MCF 10A (cell line): Measurements from ENCODE around the gene PAX2. TPM values are rescaled to one million over a fixed set of nuclear protein-coding genes. Genes with fewer than 3 reads are reported as not detected.

Experiments
- BruUV-seq: library from RNA; stranded (reverse); fragments of 400-500 nt; replicated peaks from 2 replicates; lab custom pipeline; 2021; lab: Mats Ljungman, UMichigan
- CTCF ChIA-PET: fragments of 300-600 bp; sonication (Branson Sonifier 250); formaldehyde crosslinking; extraction: SDS; loops from one replicate; lab custom pipeline; 2021; ENCODE audit warnings: antibody characterized with exemption, inconsistent platforms; lab: Yijun Ruan, JAX
- POLR2A ChIA-PET: fragments of 300-600, 350-650 bp; sonication (Branson Sonifier 250); formaldehyde crosslinking; extraction: SDS; loops from one replicate; lab custom pipeline; 2020; ENCODE audit warnings: antibody characterized with exemption, inconsistent platforms; lab: Yijun Ruan, JAX
- DNase-seq: peaks from one replicate; pipeline ENCODE4 v3.0.0-alpha.2; 2018; ENCODE audit not compliant: unreplicated experiment
- H3K27ac Mint-ChIP-seq: one replicate; pipeline ENCODE4 v1.8.0; 2022; ENCODE audit warnings: mild to moderate bottlenecking, low read depth, mixed read lengths; ENCODE audit not compliant: unreplicated experiment
- H3K27me3 Mint-ChIP-seq: one replicate; pipeline ENCODE4 v1.8.0; 2022; ENCODE audit warnings: mixed read lengths; ENCODE audit not compliant: insufficient read depth, unreplicated experiment
- H3K36me3 Mint-ChIP-seq: one replicate; pipeline ENCODE4 v1.8.0; 2022; ENCODE audit warnings: mild to moderate bottlenecking, moderate library complexity, mixed read lengths; ENCODE audit not compliant: insufficient read depth, unreplicated experiment
- H3K4me1 Mint-ChIP-seq: one replicate; pipeline ENCODE4 v1.8.0; 2022; ENCODE audit warnings: mixed read lengths; ENCODE audit not compliant: insufficient read depth, unreplicated experiment
- H3K4me3 Mint-ChIP-seq: one replicate; pipeline ENCODE4 v1.8.0; 2022; ENCODE audit warnings: mild to moderate bottlenecking, moderate library complexity, mixed read lengths; ENCODE audit not compliant: unreplicated experiment
- H3K9me3 Mint-ChIP-seq: one replicate; pipeline ENCODE4 v1.8.0; 2022; ENCODE audit warnings: mixed read lengths; ENCODE audit not compliant: unreplicated experiment
- intact Hi-C: fragments of 100-400 bp; cut with micrococcal nuclease; formaldehyde crosslinking; loops from 2 replicates; pipeline ENCODE4 v1.14.1; 2022
- total RNA-seq: library from RNA; stranded (reverse); gene quantifications from 2 replicates; pipeline ENCODE4 v1.2.3, GENCODE V29; 2022
- TF ChIP-seq, protein P1 (sequence below): fragments of 200-600 bp; IDR thresholded peaks from one replicate; pipeline ENCODE4 v1.8.0; 2022; ENCODE audit warnings: antibody characterized with exemption, mild to moderate bottlenecking; ENCODE audit not compliant: unreplicated experiment

The PAX2 gene
- total RNA-seq, 1 experiment from 2014 or later, result not detected

DNA sequence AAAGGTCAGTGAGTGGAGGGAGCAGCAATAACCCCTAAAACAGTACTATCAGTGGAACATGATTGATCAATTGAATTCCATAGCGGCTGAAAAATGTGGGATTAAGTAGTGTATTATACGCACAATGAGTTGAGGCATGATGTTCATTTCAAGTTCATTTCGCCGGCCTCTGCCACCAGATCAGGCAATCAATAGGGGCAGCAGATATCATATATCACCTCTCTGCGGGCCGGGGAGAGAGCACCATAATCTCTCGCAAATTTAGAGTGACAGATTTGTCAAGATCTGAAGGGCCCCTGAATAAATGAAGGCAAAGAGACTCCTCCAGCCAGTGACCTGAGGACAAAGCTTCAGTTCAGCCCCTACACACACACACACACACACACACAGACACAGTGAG lies 58.5 kb downstream of the PAX2 start:
- no TSS peak for BruUV-seq
- no peak for DNase-seq
- Mint-ChIP-seq H3K9me3 (no peaks in the 10 kb centered on the region), H3K27ac (no peak overlapping the region), H3K4me3 (no peak overlapping the region), H3K27me3 (peaks cover 92% of the 10 kb centered on the region), H3K4me1 (no peaks in the 10 kb centered on the region), H3K36me3 (no peaks in the 10 kb centered on the region)
- intact Hi-C loops, result no loop called here
- ChIA-PET CTCF (interaction anchor here (0.6 kb wide), 1 partner anchor 26 kb away, joined by 3 read pairs; no protein-coding TSS in a partner anchor), POLR2A (no interaction called here)
- TF ChIP-seq, protein P1, sequence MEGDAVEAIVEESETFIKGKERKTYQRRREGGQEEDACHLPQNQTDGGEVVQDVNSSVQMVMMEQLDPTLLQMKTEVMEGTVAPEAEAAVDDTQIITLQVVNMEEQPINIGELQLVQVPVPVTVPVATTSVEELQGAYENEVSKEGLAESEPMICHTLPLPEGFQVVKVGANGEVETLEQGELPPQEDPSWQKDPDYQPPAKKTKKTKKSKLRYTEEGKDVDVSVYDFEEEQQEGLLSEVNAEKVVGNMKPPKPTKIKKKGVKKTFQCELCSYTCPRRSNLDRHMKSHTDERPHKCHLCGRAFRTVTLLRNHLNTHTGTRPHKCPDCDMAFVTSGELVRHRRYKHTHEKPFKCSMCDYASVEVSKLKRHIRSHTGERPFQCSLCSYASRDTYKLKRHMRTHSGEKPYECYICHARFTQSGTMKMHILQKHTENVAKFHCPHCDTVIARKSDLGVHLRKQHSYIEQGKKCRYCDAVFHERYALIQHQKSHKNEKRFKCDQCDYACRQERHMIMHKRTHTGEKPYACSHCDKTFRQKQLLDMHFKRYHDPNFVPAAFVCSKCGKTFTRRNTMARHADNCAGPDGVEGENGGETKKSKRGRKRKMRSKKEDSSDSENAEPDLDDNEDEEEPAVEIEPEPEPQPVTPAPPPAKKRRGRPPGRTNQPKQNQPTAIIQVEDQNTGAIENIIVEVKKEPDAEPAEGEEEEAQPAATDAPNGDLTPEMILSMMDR, result no peak

- TF ChIP-seq, protein P1, result no peak
- Mint-ChIP-seq H3K27me3 (peaks cover 89% of the 10 kb centered on the region), H3K27ac (no peak overlapping the region), H3K9me3 (no peaks in the 10 kb centered on the region), H3K36me3 (no peaks in the 10 kb centered on the region), H3K4me3 (no peak overlapping the region), H3K4me1 (no peaks in the 10 kb centered on the region)
- POLR2A ChIA-PET, result no interaction called here
- intact Hi-C loops, result no loop called here
- no TSS peak for BruUV-seq
- CTCF ChIA-PET, result interaction anchor here (0.5 to 1.3 kb wide), 2 partner anchors 10 to 11 kb away, joined by 3 read pairs; no protein-coding TSS in a partner anchor
- no peak for DNase-seq
Observed at GRCh38 chr10:100805543-100806355, 60.4 kb downstream of the PAX2 start.

- H3K9me3 Mint-ChIP-seq, result no peaks in the 10 kb centered on the region
- no peak overlapping the region for H3K27ac Mint-ChIP-seq
- no peak for DNase-seq
- CTCF ChIA-PET, result interaction anchor here (0.5 to 1.3 kb wide), 2 partner anchors 10 to 11 kb away, joined by 3 read pairs; no protein-coding TSS in a partner anchor
- POLR2A ChIA-PET, result no interaction called here
- intact Hi-C loops, result no loop called here
- peaks cover 89% of the 10 kb centered on the region for H3K27me3 Mint-ChIP-seq
- no peaks in the 10 kb centered on the region for H3K4me1 Mint-ChIP-seq
- TF ChIP-seq, protein P1, result no peak
- no peaks in the 10 kb centered on the region for H3K36me3 Mint-ChIP-seq
- BruUV-seq, result no TSS peak
- H3K4me3 Mint-ChIP-seq, result no peak overlapping the region
Observed at GRCh38 chr10:100806356-100806645, 60.9 kb downstream of the PAX2 start.

DNA sequence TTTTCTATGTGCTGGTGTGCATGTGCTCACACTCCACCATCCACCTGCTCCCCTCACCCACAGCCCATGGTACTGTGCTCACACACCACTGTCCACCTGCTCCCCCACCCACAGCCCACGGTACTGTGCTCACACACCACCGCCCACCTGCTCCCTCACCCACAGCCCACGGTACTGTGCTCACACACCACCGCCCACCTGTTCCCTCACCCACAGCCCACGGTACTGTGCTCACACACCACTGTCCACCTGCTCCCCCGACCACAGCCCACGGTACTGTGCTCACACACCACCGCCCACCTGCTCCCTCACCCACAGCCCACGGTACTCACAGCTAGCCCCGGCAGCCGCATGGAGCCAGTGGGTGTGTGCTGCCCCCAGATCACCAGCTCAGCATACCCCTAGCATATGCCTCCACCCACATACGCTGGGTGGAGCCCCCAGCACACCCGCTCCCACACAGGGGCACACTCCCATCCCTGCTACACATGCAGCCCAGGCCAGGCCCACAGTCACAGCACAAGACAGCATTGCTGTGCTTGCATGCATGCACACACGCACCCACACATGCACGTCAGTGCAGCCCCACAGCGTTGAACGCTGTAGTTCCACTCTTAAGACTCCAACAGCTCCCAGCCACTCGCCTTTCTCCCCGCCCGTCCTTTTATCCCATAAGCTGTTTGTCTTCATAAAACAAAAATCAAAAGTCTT lies 62.0 kb downstream of the PAX2 start:
- no peak overlapping the region for H3K4me3 Mint-ChIP-seq
- H3K9me3 Mint-ChIP-seq, result no peaks in the 10 kb centered on the region
- TF ChIP-seq, protein P1, result no peak
- H3K36me3 Mint-ChIP-seq, result no peaks in the 10 kb centered on the region
- H3K27ac Mint-ChIP-seq, result no peak overlapping the region
- no peak for DNase-seq
- ChIA-PET CTCF (interaction anchor here (0.7 to 1.3 kb wide), 2 partner anchors 9 to 10 kb away, joined by 3 read pairs; no protein-coding TSS in a partner anchor), POLR2A (no interaction called here)
- H3K4me1 Mint-ChIP-seq, result no peaks in the 10 kb centered on the region
- BruUV-seq, result no TSS peak
- intact Hi-C loops, result no loop called here
- H3K27me3 Mint-ChIP-seq, result peaks cover 94% of the 10 kb centered on the region
